Measurements from ENCODE around the gene MED13L.

GRCh38 chr12:116274551-116275375 is 2.7 kb downstream of the MED13L start:
- TF ChIP-seq CTCF (IDR thresholded peaks at IDR 0.05) (no peak), POLR2A (IDR thresholded peaks at IDR 0.05) (no peak)

All from testis (tissue), 2 donors.